RWPE2 (cell line): ENCODE data around the gene ARHGEF10L.
"Not testable (repeated sequence)": the region's sequence is repeated elsewhere in the genome, so short reads cannot be mapped to it uniquely, and the experiment has no call there.

Experiments used
- ATAC-seq: fragments of 200-7000 bp; cut with Tn5 transposase; 3 replicates; pipeline ENCODE4 v1.9.1; 2021; ENCODE audit warnings: low read depth
- DNase-seq: peaks from one replicate; pipeline ENCODE4 v3.0.0-alpha.2; 2020; ENCODE audit warnings: low spot score
- H3K27ac ChIP-seq: fragments of 450-650 bp; 2 replicates; pipeline ENCODE4 v1.5.1; 2017; ENCODE audit warnings: mild to moderate bottlenecking; ENCODE audit not compliant: poor library complexity, severe bottlenecking
- H3K27me3 ChIP-seq: fragments of 250-450 bp; sonication (Bioruptor Pico); 2 replicates; pipeline ENCODE4 v1.5.1; 2021; ENCODE audit warnings: mild to moderate bottlenecking, moderate library complexity; ENCODE audit not compliant: insufficient read depth, poor library complexity, severe bottlenecking
- H3K36me3 ChIP-seq: fragments of 250-450 bp; sonication (Bioruptor Pico); 2 replicates; pipeline ENCODE4 v1.5.1; 2020; ENCODE audit warnings: low read depth, mild to moderate bottlenecking, moderate library complexity
- H3K4me1 ChIP-seq: fragments of 250-450 bp; sonication (Bioruptor Pico); 2 replicates; pipeline ENCODE4 v1.5.1; 2021; ENCODE audit warnings: mild to moderate bottlenecking, moderate library complexity; ENCODE audit not compliant: insufficient read depth, poor library complexity, severe bottlenecking
- H3K4me3 ChIP-seq: fragments of 250-450 bp; sonication (Bioruptor Pico); 2 replicates; pipeline ENCODE4 v1.5.1; 2021; ENCODE audit warnings: mild to moderate bottlenecking, moderate library complexity; ENCODE audit not compliant: severe bottlenecking
- H3K9me3 ChIP-seq: fragments of 250-450 bp; sonication (Bioruptor Pico); 2 replicates; pipeline ENCODE4 v1.5.1; 2021; ENCODE audit warnings: mild to moderate bottlenecking, moderate library complexity; ENCODE audit not compliant: severe bottlenecking
- TF ChIP-seq, protein P1 (sequence below): fragments of 450-650 bp; IDR thresholded peaks from one replicate; pipeline ENCODE4 v1.5.1; 2017; ENCODE audit warnings: mild to moderate bottlenecking, moderate library complexity; ENCODE audit not compliant: poor library complexity, severe bottlenecking

The ARHGEF10L gene, protein sequence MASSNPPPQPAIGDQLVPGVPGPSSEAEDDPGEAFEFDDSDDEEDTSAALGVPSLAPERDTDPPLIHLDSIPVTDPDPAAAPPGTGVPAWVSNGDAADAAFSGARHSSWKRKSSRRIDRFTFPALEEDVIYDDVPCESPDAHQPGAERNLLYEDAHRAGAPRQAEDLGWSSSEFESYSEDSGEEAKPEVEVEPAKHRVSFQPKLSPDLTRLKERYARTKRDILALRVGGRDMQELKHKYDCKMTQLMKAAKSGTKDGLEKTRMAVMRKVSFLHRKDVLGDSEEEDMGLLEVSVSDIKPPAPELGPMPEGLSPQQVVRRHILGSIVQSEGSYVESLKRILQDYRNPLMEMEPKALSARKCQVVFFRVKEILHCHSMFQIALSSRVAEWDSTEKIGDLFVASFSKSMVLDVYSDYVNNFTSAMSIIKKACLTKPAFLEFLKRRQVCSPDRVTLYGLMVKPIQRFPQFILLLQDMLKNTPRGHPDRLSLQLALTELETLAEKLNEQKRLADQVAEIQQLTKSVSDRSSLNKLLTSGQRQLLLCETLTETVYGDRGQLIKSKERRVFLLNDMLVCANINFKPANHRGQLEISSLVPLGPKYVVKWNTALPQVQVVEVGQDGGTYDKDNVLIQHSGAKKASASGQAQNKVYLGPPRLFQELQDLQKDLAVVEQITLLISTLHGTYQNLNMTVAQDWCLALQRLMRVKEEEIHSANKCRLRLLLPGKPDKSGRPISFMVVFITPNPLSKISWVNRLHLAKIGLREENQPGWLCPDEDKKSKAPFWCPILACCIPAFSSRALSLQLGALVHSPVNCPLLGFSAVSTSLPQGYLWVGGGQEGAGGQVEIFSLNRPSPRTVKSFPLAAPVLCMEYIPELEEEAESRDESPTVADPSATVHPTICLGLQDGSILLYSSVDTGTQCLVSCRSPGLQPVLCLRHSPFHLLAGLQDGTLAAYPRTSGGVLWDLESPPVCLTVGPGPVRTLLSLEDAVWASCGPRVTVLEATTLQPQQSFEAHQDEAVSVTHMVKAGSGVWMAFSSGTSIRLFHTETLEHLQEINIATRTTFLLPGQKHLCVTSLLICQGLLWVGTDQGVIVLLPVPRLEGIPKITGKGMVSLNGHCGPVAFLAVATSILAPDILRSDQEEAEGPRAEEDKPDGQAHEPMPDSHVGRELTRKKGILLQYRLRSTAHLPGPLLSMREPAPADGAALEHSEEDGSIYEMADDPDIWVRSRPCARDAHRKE (N-terminal part only)

DNA sequence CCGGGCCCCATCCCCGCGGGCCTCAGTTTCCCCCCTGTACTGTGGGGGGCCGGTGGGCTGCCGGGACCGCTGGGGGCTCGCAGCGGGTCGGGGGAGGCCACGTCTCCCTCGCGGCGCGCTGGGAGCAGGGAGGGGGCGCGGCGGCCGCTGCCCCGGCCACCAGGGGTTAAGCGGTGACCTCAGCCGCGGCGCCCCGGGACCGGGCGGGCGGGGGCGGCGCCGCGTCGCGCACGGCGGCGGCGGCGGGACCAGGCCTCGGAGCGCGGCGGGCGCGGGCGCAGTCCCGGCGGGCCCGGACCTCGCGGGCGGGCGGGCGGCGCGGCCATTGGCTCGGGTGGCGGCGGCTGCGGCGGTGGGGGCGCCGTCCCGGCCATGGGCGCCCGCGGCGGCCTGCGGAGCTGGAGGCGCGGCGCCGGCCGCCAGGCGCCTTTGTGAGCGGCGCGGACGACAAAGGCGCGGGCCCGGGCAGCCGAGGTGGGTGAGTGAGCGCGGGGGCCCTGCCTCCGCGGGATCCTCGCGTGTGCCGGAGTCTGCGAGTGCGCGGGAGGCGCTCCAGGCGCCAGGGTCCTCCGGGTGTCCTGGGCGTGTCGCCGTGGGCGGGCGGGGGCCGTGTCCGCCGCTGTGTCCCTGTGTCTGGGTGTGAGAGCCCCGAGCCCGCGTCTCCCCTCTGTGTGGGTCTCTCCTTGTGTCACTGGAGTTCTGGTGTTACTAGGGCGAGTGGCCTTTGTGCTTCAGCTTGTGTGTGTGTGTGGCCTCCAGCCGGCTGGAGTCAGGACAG lies at the start of gene ARHGEF10L:
Gene ARHGEF10L (plus strand): TSS at position 222 of the 778 bp plus-strand sequence. CDS start 40,898 bp downstream, outside the sequence.
- no peaks in the 10 kb centered on the region for H3K9me3 ChIP-seq
- no peak within 1 kb of the TSS for H3K27ac ChIP-seq
- TF ChIP-seq, protein P1, sequence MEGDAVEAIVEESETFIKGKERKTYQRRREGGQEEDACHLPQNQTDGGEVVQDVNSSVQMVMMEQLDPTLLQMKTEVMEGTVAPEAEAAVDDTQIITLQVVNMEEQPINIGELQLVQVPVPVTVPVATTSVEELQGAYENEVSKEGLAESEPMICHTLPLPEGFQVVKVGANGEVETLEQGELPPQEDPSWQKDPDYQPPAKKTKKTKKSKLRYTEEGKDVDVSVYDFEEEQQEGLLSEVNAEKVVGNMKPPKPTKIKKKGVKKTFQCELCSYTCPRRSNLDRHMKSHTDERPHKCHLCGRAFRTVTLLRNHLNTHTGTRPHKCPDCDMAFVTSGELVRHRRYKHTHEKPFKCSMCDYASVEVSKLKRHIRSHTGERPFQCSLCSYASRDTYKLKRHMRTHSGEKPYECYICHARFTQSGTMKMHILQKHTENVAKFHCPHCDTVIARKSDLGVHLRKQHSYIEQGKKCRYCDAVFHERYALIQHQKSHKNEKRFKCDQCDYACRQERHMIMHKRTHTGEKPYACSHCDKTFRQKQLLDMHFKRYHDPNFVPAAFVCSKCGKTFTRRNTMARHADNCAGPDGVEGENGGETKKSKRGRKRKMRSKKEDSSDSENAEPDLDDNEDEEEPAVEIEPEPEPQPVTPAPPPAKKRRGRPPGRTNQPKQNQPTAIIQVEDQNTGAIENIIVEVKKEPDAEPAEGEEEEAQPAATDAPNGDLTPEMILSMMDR, result no peak
- H3K4me3 ChIP-seq, result peak within 1 kb of the TSS; percentile 96
- H3K36me3 ChIP-seq, result no peaks in the 10 kb centered on the region
- H3K27me3 ChIP-seq, result no peaks in the 10 kb centered on the region
- DNase-seq (no peak), ATAC-seq (peak; percentile 51)
- no peaks in the 10 kb centered on the region for H3K4me1 ChIP-seq

GRCh38 chr1:17489768-17490417 lies 49.6 kb upstream of the ARHGEF10L start:
- not testable (repeated sequence) for H3K36me3 ChIP-seq, H3K27me3 ChIP-seq, DNase-seq, H3K9me3 ChIP-seq, ATAC-seq, H3K4me3 ChIP-seq
- Histone ChIP-seq H3K27ac (peak overlapping the region; percentile 76), H3K4me1 (peaks cover 16% of the 10 kb centered on the region)

DNA sequence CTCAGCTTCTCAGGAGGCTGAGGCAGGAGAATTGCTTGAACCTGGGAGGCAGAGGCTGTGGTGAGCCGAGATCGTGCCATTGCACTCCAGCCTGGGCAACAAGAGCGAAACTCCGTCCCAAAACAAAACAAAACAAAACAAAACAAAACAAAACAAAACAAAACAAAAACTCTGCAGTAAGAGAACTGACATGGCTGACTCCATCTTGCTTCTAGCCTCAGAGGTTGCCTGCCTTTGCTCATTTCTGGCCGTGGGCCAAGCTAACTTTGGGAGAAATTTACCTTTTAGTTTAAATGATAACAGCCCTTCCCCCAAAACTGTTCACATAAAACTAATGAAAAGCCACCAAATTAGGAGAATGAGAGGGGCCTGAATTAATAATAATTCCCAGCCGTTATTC lies 48.8 kb upstream of the ARHGEF10L start:
- ATAC-seq, H3K4me3 ChIP-seq, H3K9me3 ChIP-seq, DNase-seq, H3K36me3 ChIP-seq, H3K27me3 ChIP-seq: not testable (repeated sequence)
- peaks cover 16% of the 10 kb centered on the region for H3K4me1 ChIP-seq
- peak overlapping the region; percentile 45 for H3K27ac ChIP-seq

- H3K9me3 ChIP-seq, result no peaks in the 10 kb centered on the region
- ATAC-seq (peak; percentile 78), DNase-seq (peak; percentile 71)
- H3K4me1 ChIP-seq, result peaks cover 6% of the 10 kb centered on the region
- H3K27ac ChIP-seq, result no peak overlapping the region
- H3K36me3 ChIP-seq, result no peaks in the 10 kb centered on the region
- H3K4me3 ChIP-seq, result no peak overlapping the region
- no peaks in the 10 kb centered on the region for H3K27me3 ChIP-seq
- TF ChIP-seq, protein P1, result peak; percentile 97
Observed at GRCh38 chr1:17494114-17494729, 45.3 kb upstream of the ARHGEF10L start.

- Histone ChIP-seq H3K4me1 (peaks cover 6% of the 10 kb centered on the region), H3K36me3 (no peaks in the 10 kb centered on the region), H3K27me3 (no peaks in the 10 kb centered on the region), H3K9me3 (no peaks in the 10 kb centered on the region), H3K4me3 (no peak overlapping the region), H3K27ac (no peak overlapping the region)
- TF ChIP-seq, protein P1, result no peak
- no peak for ATAC-seq
- DNase-seq, result no peak
Observed at GRCh38 chr1:17496419-17496818, 43.1 kb upstream of the ARHGEF10L start.
